ENCODE results near the gene SLC46A1. TPM values are rescaled to one million over a fixed set of nuclear protein-coding genes. Genes with fewer than 3 reads are reported as not detected.

The SLC46A1 gene
- total and polyA plus RNA-seq, 2 of the 8 experiments (the other 6 are each of a cell fraction or from before 2014, with no cell fraction given) = 5.3 to 8.7 TPM

DNA sequence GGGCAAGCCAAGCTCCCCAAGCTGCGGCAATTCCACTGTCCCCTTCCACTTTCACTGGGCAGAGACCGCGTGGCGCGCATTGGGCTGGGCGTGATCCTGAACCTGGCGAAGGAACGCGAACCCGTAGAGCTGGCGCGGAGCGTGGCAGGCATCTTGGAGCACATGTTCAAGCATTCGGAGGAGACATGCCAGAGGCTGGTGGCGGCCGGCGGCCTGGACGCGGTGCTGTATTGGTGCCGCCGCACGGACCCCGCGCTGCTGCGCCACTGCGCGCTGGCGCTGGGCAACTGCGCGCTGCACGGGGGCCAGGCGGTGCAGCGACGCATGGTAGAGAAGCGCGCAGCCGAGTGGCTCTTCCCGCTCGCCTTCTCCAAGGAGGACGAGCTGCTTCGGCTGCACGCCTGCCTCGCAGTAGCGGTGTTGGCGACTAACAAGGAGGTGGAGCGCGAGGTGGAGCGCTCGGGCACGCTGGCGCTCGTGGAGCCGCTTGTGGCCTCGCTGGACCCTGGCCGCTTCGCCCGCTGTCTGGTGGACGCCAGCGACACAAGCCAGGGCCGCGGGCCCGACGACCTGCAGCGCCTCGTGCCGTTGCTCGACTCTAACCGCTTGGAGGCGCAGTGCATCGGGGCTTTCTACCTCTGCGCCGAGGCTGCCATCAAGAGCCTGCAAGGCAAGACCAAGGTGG lies 24.7 kb downstream of the SLC46A1 start (continued):
- TF ChIP-seq SAP30 (IDR thresholded peaks at IDR 0.05; ENCODE audit: insufficient read depth, insufficient replicate concordance, low read length) (no peak), SIX5 (IDR thresholded peaks at IDR 0.05; ENCODE audit: low read depth, low read length) (no peak), CHD1 (IDR thresholded peaks at IDR 0.05; ENCODE audit: low read depth, low read length) (no peak), TAF7 (optimal IDR thresholded peaks at IDR 0.05; ENCODE audit: borderline replicate concordance, low read depth, low read length) (no peak), CHD2 (IDR thresholded peaks at IDR 0.05; ENCODE audit: low read length) (0 out of 2 replicates have a peak, but pooled peaks have one; percentile 20), BRCA1 (IDR thresholded peaks at IDR 0.05; ENCODE audit: low read depth, low read length) (no peak), KDM5A (IDR thresholded peaks at IDR 0.05; ENCODE audit: low read length) (no peak), SIN3A (conservative IDR thresholded peaks at IDR 0.05 in 1 of 2, IDR thresholded peaks at IDR 0.05 in 1 of 2; ENCODE audit: low read depth in 1 of 2, low read length in 2 of 2) (peak; percentile 40 to 78; a peak in 1 of 4 replicates), SP2 (IDR thresholded peaks at IDR 0.05; ENCODE audit: low read length) (no peak), POLR2AphosphoS5 (IDR thresholded peaks at IDR 0.05; ENCODE audit: low read depth, low read length) (no peak), EP300 (IDR thresholded peaks at IDR 0.05; ENCODE audit: borderline replicate concordance in 1 of 2, low read depth in 2 of 2, low read length in 2 of 2) (peak in 1 of 2 experiments; percentile 19; a peak in 1 of 3 replicates), RBBP5 (IDR thresholded peaks at IDR 0.05; ENCODE audit: borderline replicate concordance, low read depth, low read length) (peak; percentile 26; the same call in 1 of the 2 replicates), CBX5 (IDR thresholded peaks at IDR 0.05; ENCODE audit: low read depth, low read length) (no peak), RNF2 (IDR thresholded peaks at IDR 0.05; ENCODE audit: borderline replicate concordance, low read depth, low read length, missing control alignments, poor library complexity, severe bottlenecking) (peak; percentile 40), TCF12 (IDR thresholded peaks at IDR 0.05; ENCODE audit: low read depth, low read length) (no peak)
